ENCODE results near the gene HMGCL.
A peak's percentile ranks its signal among the peaks of the same experiment; 100 is the strongest.
"Not testable (repeated sequence)": the region's sequence is repeated elsewhere in the genome, so short reads cannot be mapped to it uniquely, and the experiment has no call there.

Gene HMGCL

GRCh38 chr1:23787701-23788100, 37.5 kb downstream of the HMGCL start:
- H3K9ac ChIP-seq (ENCODE audit: low read depth, low read length), result no peak overlapping the region
- no peak overlapping the region for H3K4me3 ChIP-seq (ENCODE audit: low read length)
- no peak overlapping the region for H3K4me2 ChIP-seq (ENCODE audit: low read length)
- H3K36me3 ChIP-seq (ENCODE audit: insufficient read depth, low read length), result peaks cover 47% of the 10 kb centered on the region
- no peaks in the 10 kb centered on the region for H3K9me3 ChIP-seq (replicated peaks; ENCODE audit: low read length)
- H3K4me1 ChIP-seq (ENCODE audit: control insufficient read depth, insufficient read depth, low read length), result peaks cover 21% of the 10 kb centered on the region
- no peaks in the 10 kb centered on the region for H3K27me3 ChIP-seq (ENCODE audit: control insufficient read depth, insufficient read depth, low read length)

GRCh38 chr1:23784846-23785245, 40.4 kb downstream of the HMGCL start:
- Histone ChIP-seq H3K4me2 (ENCODE audit: low read length) (no peak overlapping the region), H3K9me3 (replicated peaks; ENCODE audit: low read length) (no peaks in the 10 kb centered on the region), H3K36me3 (ENCODE audit: insufficient read depth, low read length) (peaks cover 51% of the 10 kb centered on the region), H3K4me3 (ENCODE audit: low read length) (no peak overlapping the region), H3K4me1 (ENCODE audit: control insufficient read depth, insufficient read depth, low read length) (peaks cover 14% of the 10 kb centered on the region), H3K27me3 (ENCODE audit: control insufficient read depth, insufficient read depth, low read length) (no peaks in the 10 kb centered on the region), H3K9ac (ENCODE audit: low read depth, low read length) (no peak overlapping the region)

GRCh38 chr1:23783141-23783540, 42.1 kb downstream of the HMGCL start:
- peaks cover 41% of the 10 kb centered on the region for H3K36me3 ChIP-seq (ENCODE audit: insufficient read depth, low read length)
- not testable (repeated sequence) for H3K9me3 ChIP-seq (replicated peaks; ENCODE audit: low read length); H3K4me2 ChIP-seq (ENCODE audit: low read length); H3K4me3 ChIP-seq (ENCODE audit: low read length); H3K9ac ChIP-seq (ENCODE audit: low read depth, low read length); H3K27me3 ChIP-seq (ENCODE audit: control insufficient read depth, insufficient read depth, low read length)
- H3K4me1 ChIP-seq (ENCODE audit: control insufficient read depth, insufficient read depth, low read length), result peaks cover 17% of the 10 kb centered on the region

- peak overlapping the region; percentile 86 for H3K4me2 ChIP-seq (ENCODE audit: low read length)
- no peaks in the 10 kb centered on the region for H3K9me3 ChIP-seq (replicated peaks; ENCODE audit: low read length)
- peaks cover 15% of the 10 kb centered on the region for H3K36me3 ChIP-seq (ENCODE audit: insufficient read depth, low read length)
- H3K27me3 ChIP-seq (ENCODE audit: control insufficient read depth, insufficient read depth, low read length), result no peaks in the 10 kb centered on the region
- peak overlapping the region; percentile 82 for H3K4me3 ChIP-seq (ENCODE audit: low read length)
- peaks cover 17% of the 10 kb centered on the region for H3K4me1 ChIP-seq (ENCODE audit: control insufficient read depth, insufficient read depth, low read length)
- peak overlapping the region; percentile 85 for H3K9ac ChIP-seq (ENCODE audit: low read depth, low read length)
Measured at GRCh38 chr1:23779826-23780371, 45.3 kb downstream of the HMGCL start.

GRCh38 chr1:23777979-23778814, 47.0 kb downstream of the HMGCL start, which contains the start of gene PITHD1:
TSS of gene PITHD1 (plus strand) at chr1:23778418. CDS start at chr1:23778516, 98 bp downstream.
- Histone ChIP-seq H3K36me3 (ENCODE audit: insufficient read depth, low read length) (peaks cover 4% of the 10 kb centered on the region), H3K4me1 (ENCODE audit: control insufficient read depth, insufficient read depth, low read length) (peaks cover 17% of the 10 kb centered on the region), H3K27me3 (ENCODE audit: control insufficient read depth, insufficient read depth, low read length) (no peaks in the 10 kb centered on the region), H3K9me3 (replicated peaks; ENCODE audit: low read length) (no peaks in the 10 kb centered on the region), H3K4me3 (ENCODE audit: low read length) (peak within 1 kb of the TSS; percentile 82), H3K9ac (ENCODE audit: low read depth, low read length) (peak within 1 kb of the TSS; percentile 85), H3K4me2 (ENCODE audit: low read length) (peak within 1 kb of the TSS; percentile 87)

- Histone ChIP-seq H3K9me3 (replicated peaks; ENCODE audit: low read length) (no peaks in the 10 kb centered on the region), H3K4me1 (ENCODE audit: control insufficient read depth, insufficient read depth, low read length) (peaks cover 17% of the 10 kb centered on the region), H3K36me3 (ENCODE audit: insufficient read depth, low read length) (no peaks in the 10 kb centered on the region), H3K4me2 (ENCODE audit: low read length) (no peak overlapping the region), H3K9ac (ENCODE audit: low read depth, low read length) (no peak overlapping the region), H3K27me3 (ENCODE audit: control insufficient read depth, insufficient read depth, low read length) (no peaks in the 10 kb centered on the region), H3K4me3 (ENCODE audit: low read length) (no peak overlapping the region)
Measured at GRCh38 chr1:23776217-23776616, 49.0 kb downstream of the HMGCL start.

- H3K4me3 ChIP-seq (ENCODE audit: low read length), result no peak overlapping the region
Measured at GRCh38 chr1:23774174-23774880, 50.9 kb downstream of the HMGCL start.

GRCh38 chr1:23772854-23773242, 52.4 kb downstream of the HMGCL start:
- H3K4me2 ChIP-seq (ENCODE audit: low read length), result no peak overlapping the region
- no peaks in the 10 kb centered on the region for H3K9me3 ChIP-seq (replicated peaks; ENCODE audit: low read length)
- no peak overlapping the region for H3K9ac ChIP-seq (ENCODE audit: low read depth, low read length)
- H3K27me3 ChIP-seq (ENCODE audit: control insufficient read depth, insufficient read depth, low read length), result no peaks in the 10 kb centered on the region
- H3K36me3 ChIP-seq (ENCODE audit: insufficient read depth, low read length), result no peaks in the 10 kb centered on the region
- H3K4me1 ChIP-seq (ENCODE audit: control insufficient read depth, insufficient read depth, low read length), result no peaks in the 10 kb centered on the region
- H3K4me3 ChIP-seq (ENCODE audit: low read length), result no peak overlapping the region

More at GRCh38 chr1:23774174-23774880, 50.9 kb downstream of the HMGCL start:
- no peaks in the 10 kb centered on the region for H3K36me3 ChIP-seq (ENCODE audit: insufficient read depth, low read length)
- peaks cover 4% of the 10 kb centered on the region for H3K4me1 ChIP-seq (ENCODE audit: control insufficient read depth, insufficient read depth, low read length)
- H3K9me3 ChIP-seq (replicated peaks; ENCODE audit: low read length), result no peaks in the 10 kb centered on the region
- H3K9ac ChIP-seq (ENCODE audit: low read depth, low read length), result no peak overlapping the region
- H3K27me3 ChIP-seq (ENCODE audit: control insufficient read depth, insufficient read depth, low read length), result no peaks in the 10 kb centered on the region
- H3K4me2 ChIP-seq (ENCODE audit: low read length), result no peak overlapping the region

- Histone ChIP-seq H3K4me1 (ENCODE audit: control insufficient read depth, insufficient read depth, low read length) (no peaks in the 10 kb centered on the region), H3K9ac (ENCODE audit: low read depth, low read length) (no peak overlapping the region)
Measured at GRCh38 chr1:23772049-23772853, 53.0 kb downstream of the HMGCL start.

GRCh38 chr1:23768733-23769132, 56.5 kb downstream of the HMGCL start:
- H3K4me1 ChIP-seq (ENCODE audit: control insufficient read depth, insufficient read depth, low read length), result no peaks in the 10 kb centered on the region
- H3K9ac ChIP-seq (ENCODE audit: low read depth, low read length), result no peak overlapping the region
- H3K9me3 ChIP-seq (replicated peaks; ENCODE audit: low read length), result no peaks in the 10 kb centered on the region
- H3K4me3 ChIP-seq (ENCODE audit: low read length), result no peak overlapping the region
- H3K27me3 ChIP-seq (ENCODE audit: control insufficient read depth, insufficient read depth, low read length), result no peaks in the 10 kb centered on the region
- no peak overlapping the region for H3K4me2 ChIP-seq (ENCODE audit: low read length)
- H3K36me3 ChIP-seq (ENCODE audit: insufficient read depth, low read length), result peaks cover 8% of the 10 kb centered on the region

More at GRCh38 chr1:23772049-23772853, 53.0 kb downstream of the HMGCL start:
- Histone ChIP-seq H3K27me3 (ENCODE audit: control insufficient read depth, insufficient read depth, low read length) (no peaks in the 10 kb centered on the region), H3K9me3 (replicated peaks; ENCODE audit: low read length) (no peaks in the 10 kb centered on the region), H3K4me3 (ENCODE audit: low read length) (no peak overlapping the region), H3K36me3 (ENCODE audit: insufficient read depth, low read length) (no peaks in the 10 kb centered on the region), H3K4me2 (ENCODE audit: low read length) (peak overlapping the region; percentile 50)

- H3K36me3 ChIP-seq (ENCODE audit: insufficient read depth, low read length), result peaks cover 58% of the 10 kb centered on the region
- no peak overlapping the region for H3K4me3 ChIP-seq (ENCODE audit: low read length)
- no peak overlapping the region for H3K4me2 ChIP-seq (ENCODE audit: low read length)
- no peak overlapping the region for H3K9ac ChIP-seq (ENCODE audit: low read depth, low read length)
- no peaks in the 10 kb centered on the region for H3K9me3 ChIP-seq (replicated peaks; ENCODE audit: low read length)
- peaks cover 2% of the 10 kb centered on the region for H3K4me1 ChIP-seq (ENCODE audit: control insufficient read depth, insufficient read depth, low read length)
- no peaks in the 10 kb centered on the region for H3K27me3 ChIP-seq (ENCODE audit: control insufficient read depth, insufficient read depth, low read length)
Measured at GRCh38 chr1:23763041-23763577, 62.1 kb downstream of the HMGCL start.

Measured in skeletal muscle satellite cell (primary cell).